NCI-H1092 (cell line): ENCODE results near the gene CDK4.
"Not testable (repeated sequence)": the region's sequence is repeated elsewhere in the genome, so short reads cannot be mapped to it uniquely, and the experiment has no call there.

Experiments used
- DNase-seq: peaks from one replicate; lab custom pipeline; 2025; lab: John Stamatoyannopoulos, UW

The CDK4 gene

DNA sequence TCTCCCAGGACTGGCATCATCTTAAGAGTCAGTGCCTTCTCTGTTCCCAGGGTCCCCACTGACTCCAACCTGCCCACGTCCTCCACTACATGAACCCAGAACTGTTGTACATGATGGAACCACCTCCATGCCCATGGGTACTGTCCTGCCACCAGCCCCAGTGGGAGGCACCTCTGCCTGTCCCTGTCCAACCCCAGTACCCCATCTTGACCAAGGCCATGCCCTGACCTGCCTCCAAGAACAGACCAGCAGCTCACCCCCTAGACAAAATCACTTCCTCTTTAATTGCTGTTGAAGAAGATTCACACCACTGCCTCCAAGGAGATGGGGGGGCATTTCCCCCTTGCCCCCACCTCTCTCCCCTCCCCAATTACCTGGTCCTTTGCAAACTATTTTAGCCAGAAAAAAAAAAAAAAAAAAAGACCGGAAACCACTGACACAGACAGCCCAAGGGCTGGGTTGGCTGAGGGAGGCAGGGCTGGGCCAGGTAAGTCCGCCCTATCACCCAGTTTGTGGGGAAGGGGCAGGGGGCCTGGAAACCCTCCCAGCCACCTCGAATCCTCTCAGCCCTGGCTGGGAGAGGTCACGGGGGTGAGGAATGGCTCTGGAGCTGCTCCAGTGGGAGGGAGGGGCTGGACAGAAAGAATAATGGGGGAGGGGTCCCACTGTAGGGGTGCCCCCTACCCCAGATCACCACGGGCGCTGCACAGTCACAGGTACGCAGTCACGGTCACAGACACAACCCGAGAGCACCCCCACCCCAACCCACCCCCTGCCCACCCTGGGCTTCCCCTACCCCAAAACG lies 27.0 kb downstream of the CDK4 start:
- DNase-seq: no peak

GRCh38 chr12:57724003-57724935 lies 27.8 kb downstream of the CDK4 start:
- DNase-seq: no peak

- no peak for DNase-seq
Observed at GRCh38 chr12:57723630-57723962, 28.5 kb downstream of the CDK4 start.

DNA sequence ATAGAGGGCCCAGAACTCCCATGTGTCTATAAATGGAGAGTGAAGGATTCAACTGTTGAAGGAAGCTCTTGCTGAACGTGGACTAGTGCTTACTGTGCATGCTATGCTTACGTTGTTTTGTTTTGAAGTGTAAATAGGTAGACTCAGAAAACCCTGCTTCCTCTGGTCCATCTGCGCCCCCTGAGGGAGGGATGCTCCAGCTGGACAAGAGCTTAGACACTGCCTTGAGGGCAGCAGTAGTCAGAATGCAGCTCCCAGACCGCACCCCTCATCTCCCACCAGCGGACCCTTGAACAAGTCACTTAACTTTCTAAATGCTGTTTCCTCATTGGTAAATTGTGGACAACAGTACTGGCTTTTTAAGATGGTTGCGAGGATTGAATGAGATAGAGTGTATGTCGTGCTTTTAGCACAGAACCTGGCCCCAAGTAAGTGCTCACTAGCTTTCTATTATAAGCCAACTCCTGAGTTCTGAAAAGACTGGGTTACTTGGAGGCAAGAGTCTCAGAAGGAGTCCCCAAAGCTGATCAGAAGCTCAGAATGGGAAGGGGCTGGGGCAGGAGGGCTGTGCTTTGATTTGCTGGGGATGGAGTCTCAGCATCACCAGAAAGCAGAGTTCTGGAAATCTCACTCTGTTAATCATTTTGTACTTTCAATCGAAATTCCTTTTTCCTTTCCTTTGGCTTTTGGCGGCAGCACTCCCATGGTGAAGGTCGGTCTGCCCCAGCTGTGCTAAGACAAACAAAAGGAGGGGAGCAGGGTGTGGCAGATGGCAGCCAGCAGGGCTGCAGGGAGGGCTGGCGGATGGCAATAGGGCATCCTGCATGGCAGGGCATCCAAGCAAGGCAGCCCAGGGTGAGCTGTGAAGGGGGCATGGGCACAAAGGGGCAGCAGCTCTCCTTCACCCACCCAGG lies 29.1 kb downstream of the CDK4 start:
- DNase-seq: no peak

DNA sequence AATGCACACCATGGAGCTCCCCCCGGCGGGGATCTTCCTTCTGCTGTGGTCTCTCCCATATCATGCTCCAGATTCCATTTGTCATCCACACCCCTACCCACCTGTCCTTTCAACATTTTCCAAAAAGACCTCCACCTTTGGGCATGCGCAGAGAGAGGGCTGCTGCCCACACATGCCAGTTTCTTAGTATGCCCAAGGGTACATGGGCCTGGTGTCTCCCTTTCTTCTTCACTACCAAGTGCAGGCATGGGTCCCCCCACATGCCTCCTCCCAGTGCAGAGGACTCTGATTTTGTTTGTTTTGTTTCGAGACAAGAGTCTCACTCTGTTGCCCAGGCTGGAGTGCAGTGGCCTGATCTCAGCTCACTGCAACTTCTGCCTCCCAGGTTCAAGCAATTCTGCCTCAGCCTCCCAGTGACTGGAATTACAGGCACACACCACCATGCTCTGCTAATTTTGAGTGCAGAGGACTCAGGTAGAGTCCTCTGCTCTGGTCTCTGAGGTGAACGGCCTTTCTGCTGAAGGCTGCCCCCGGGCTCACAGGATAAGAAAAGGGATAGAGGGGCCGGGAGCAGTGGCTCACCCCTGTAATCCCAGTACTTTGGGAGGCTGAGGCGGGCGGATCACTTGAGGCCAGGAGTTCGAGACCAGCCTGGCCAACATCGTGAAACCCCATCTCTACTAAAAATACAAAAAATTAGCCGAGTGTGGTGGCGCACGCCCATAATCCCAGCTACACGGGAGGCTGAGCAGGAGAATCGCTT lies 30.1 kb downstream of the CDK4 start:
- not testable (repeated sequence) for DNase-seq

- DNase-seq: no peak
Observed at GRCh38 chr12:57720606-57721595, 31.2 kb downstream of the CDK4 start.

GRCh38 chr12:57719777-57720605 lies 32.1 kb downstream of the CDK4 start:
- no peak for DNase-seq

DNA sequence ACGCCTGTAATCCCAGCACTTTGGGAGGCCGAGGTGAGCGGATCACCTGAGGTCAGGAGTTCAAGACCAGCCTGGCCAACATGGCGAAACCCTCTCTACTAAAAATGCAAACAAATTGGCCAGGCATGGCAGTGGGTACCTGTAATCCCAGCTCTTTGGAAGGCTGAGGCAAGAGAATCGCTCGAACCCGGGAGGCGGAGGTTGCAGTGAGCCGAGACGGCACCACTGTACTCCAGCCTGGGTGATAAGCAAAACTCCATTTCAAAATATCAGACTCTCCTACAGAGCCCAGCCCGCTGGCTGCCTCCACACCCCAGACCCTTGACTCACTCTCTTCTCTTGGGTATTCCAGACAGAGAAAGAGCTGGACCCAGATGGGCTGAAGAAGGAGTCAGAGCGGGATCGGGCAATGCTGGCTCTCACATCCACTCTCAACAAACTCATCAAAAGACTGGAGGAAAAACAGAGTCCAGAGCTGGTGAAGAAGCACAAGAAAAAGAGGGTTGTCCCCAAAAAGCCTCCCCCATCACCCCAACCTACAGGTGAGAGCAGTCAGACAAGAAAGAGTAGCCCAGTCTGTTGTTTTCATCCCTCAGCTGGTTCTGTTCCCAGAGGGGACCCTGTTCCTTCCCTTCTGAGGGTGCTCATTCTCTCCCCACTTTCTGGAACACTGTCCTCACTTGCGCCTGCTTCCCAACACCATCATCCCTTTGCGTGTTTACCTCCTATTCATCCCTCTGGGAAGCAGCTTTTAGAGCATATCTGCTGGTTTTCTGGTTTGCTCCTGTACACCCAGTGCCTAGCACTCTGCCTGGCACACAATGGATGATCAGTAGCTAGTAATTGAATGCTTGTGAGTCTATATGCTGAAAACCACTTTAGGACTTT lies 33.2 kb downstream of the CDK4 start:
- no peak for DNase-seq

DNA sequence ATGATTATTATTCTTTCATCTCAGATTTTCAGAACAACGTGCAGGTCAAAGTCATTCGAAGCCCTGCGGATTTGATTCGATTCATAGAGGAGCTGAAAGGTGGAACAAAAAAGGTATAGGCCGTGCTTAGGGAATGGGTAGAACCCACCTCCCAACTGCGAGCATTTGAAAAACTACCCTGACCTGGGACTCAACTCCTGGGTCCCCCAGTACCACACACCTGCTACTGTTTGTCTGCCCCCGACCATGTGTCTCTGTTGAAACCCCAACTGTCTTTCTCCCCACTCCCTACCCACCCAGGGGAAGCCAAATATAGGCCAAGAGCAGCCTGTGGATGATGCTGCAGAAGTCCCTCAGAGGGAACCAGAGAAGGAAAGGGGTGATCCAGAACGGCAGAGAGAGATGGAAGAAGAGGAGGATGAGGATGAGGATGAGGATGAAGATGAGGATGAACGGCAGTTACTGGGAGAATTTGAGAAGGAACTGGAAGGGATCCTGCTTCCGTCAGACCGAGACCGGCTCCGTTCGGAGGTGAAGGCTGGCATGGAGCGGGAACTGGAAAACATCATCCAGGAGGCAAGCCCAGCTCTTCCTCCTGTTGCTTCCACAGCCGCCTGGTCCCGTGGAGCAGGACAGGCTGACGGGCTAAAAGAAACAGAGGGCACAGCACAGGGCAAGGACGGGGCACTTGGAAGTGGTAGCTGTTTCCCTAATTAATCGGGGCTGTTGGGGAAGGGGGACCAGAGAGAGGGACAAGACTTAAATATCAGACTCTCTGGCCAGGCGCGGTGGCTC lies 34.1 kb downstream of the CDK4 start:
- DNase-seq: no peak

GRCh38 chr12:57717131-57717530 lies 35.0 kb downstream of the CDK4 start:
- DNase-seq: no peak

DNA sequence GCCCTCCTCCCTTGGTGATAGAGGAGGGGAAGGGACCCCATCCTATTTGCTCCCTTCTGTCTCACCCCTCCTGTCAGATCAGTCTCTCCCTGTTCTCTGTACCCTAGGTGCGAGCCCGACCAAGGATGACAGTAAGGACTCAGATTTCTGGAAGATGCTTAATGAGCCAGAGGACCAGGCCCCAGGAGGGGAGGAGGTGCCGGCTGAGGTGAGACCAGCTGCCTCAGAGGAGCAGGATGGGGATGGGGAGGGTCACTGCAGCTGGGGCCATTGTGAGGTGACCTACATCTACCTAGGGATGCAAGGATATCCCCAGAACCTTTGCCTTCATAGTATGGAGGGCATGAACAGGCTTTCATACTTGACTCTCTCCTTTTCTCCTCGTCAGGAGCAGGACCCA lies 35.8 kb downstream of the CDK4 start:
- no peak for DNase-seq

DNA sequence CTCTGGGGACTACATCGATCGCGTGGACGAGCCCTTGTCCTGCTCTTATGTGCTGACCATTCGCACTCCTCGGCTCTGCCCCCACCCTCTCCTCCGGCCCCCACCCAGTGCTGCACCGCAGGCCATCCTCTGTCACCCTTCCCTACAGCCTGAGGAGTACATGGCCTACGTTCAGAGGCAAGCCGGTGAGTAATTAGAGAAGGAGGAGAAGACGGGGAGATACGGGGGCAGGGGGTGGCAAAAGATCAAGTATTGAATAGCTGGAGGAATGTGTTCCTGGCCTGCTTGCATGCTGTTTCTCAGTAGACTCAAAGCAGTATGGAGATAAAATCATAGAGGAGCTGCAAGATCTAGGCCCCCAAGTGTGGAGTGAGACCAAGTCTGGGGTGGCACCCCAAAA lies 36.3 kb downstream of the CDK4 start:
- DNase-seq: no peak

DNA sequence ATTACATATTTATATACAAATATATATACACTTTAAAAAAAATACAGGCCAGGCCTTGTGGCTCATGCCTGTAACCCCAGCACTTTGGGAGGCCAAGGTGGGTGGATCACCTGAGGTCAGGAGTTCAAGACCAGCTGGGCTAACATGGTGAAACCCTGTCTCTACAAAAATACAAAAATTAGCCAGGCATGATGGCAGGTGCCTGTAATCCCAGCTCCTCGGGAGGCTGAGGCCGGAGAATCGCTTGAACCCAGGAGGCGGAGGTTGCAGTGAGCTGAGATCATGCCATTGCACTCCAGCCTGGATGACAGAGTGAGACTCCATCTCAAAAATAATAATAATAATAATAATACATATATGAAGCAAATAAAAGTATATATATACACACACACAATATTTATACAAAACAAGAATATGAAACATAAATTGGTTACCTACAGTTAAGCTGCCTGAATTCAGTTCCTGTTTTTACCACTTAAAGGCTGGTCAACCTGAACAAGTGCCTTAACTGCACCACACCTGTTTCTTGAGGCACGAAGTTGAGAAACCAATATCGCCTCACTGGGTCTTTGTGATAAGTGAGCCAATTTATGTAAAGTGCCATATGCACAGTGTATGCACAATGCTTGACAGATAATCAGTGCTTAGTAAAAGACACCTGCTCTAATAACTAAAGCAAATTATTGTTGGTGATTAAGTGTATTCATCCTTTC lies 36.9 kb downstream of the CDK4 start:
- DNase-seq: not testable (repeated sequence)

GRCh38 chr12:57713209-57713608 lies 38.9 kb downstream of the CDK4 start:
- no peak for DNase-seq

GRCh38 chr12:57712701-57713100 lies 39.4 kb downstream of the CDK4 start:
- DNase-seq: no peak

DNA sequence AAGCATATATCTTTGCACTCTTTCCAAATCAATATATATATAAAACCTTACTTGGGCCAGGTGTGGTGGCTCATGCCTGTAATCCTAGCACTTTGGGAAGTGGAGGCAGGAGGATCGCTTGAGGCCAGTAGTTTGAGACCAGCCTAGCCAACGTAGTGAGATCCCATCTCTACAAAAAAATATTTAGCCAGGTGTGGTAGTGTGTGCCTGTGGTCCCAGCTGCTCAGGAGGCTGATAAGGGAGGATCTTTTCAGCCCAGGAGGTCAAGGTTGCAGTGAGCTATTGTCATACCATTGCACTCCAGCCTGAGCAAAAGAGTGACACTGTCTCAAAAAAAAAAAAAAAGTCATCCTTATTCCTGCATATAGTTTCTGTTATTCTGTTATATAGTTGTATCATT lies 43.8 kb downstream of the CDK4 start:
- no peak for DNase-seq

- no peak for DNase-seq
Observed at GRCh38 chr12:57707250-57707649, 44.9 kb downstream of the CDK4 start.
